Loucy (cell line): ENCODE data around the gene LPP.

Experiments used
- CTCF ChIP-seq: fragments of 200-600 bp; sonication (generic); conservative IDR thresholded peaks from 2 replicates; pipeline ENCODE4 v1.5.1; 2014; ENCODE audit warnings: mild to moderate bottlenecking, antibody characterized with exemption, low read length
- EZH2phosphoT487 ChIP-seq: fragments of 200-600 bp; IDR thresholded peaks from 2 replicates; pipeline ENCODE4 v1.6.1; 2018; ENCODE audit warnings: antibody characterized with exemption, mild to moderate bottlenecking, moderate library complexity, borderline replicate concordance

DNA sequence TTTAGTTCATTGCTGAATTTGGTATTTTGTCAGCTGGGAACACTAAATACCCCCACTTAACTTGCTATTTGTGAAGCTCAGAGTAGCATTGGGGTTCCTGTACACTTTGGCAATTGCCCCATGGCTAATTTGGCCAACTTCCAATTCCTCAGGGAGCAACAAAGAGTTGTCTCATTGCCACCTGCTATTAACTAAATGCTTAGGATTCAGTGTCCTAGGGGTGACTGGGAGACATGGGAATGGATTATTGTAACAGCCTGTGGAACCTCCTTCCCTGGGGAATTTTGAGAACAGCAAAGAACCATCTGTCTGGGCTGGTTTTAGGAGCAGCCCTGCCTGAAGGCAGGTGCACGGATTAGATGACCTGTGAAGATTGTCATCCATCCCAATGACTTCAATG lies 580.4 kb downstream of the LPP start:
- TF ChIP-seq CTCF (no peak), EZH2phosphoT487 (no peak)
